HepG2 (cell line): ENCODE data around the gene ZNF605. TPM values are rescaled to one million over a fixed set of nuclear protein-coding genes. Genes with fewer than 3 reads are reported as not detected.

Experiments
- ATAC-seq: fragments of 200-7000 bp; cut with Tn5 transposase; 3 replicates; pipeline ENCODE4 v1.9.1; 2020; ENCODE audit warnings: mild to moderate bottlenecking, moderate library complexity
- Bru-seq: library from RNA; stranded (reverse); fragments of 400-500 nt; gene quantifications from one replicate; lab custom pipeline; 2021; lab: Mats Ljungman, UMichigan
- BruChase-seq, 2 experiments: library from RNA; stranded (reverse); fragments of 400-500 nt; gene quantifications; one replicate each; lab custom pipeline; 2021; lab: Mats Ljungman, UMichigan
- BruUV-seq: library from RNA; stranded (reverse); fragments of 400-500 nt; replicated peaks from 2 replicates; lab custom pipeline; 2021; lab: Mats Ljungman, UMichigan
- CTCF ChIA-PET: fragments of 300-600 bp; formaldehyde crosslinking; extraction: SDS; loops from one replicate; lab custom pipeline; 2021; ENCODE audit warnings: low total read pairs, inconsistent platforms, low intra/inter-chr PET ratio; lab: Yijun Ruan, JAX
- POLR2A ChIA-PET: fragments of 350-600 bp; sonication (Branson Sonifier 250); formaldehyde crosslinking; loops from one replicate; lab custom pipeline; 2020; ENCODE audit warnings: antibody characterized with exemption, inconsistent platforms; lab: Yijun Ruan, JAX
- DNase-seq: peaks from one replicate; pipeline ENCODE4 v3.0.0-alpha.2; 2015; ENCODE audit warnings: low spot score
- FAIRE-seq: peaks from 3 replicates; lab custom pipeline; 2011; peaks lifted over from hg19 to GRCh38; lab: Jason Lieb, UNC
- H2AFZ ChIP-seq: one replicate; pipeline ENCODE4 v1.6.1; 2011; ENCODE audit warnings: low read length, inconsistent platforms
- H3K27ac ChIP-seq: fragments of 300-600 bp; 3 replicates; pipeline ENCODE4 v1.8.0; 2011; ENCODE audit warnings: mixed run types, mild to moderate bottlenecking, mixed read lengths, low read length, inconsistent platforms; ENCODE audit not compliant: insufficient read depth; ENCODE audit errors: extremely low read length
- H3K27me3 ChIP-seq, 2 experiments: fragments of 200-600 bp in 1 of 2; 2 replicates in 1 of 2; 3 replicates in 1 of 2; pipeline versions ENCODE4 v1.6.0 to v1.8.0; 2011; ENCODE audit warnings: low read length in 2 of 2, mild to moderate bottlenecking in 2 of 2, moderate library complexity in 2 of 2, inconsistent platforms in 1 of 2; ENCODE audit not compliant: insufficient read depth in 2 of 2, control insufficient read depth in 1 of 2
- H3K36me3 ChIP-seq, 2 experiments: fragments of 200-600 bp in 1 of 2; replicated peaks in 1 of 2; 2 replicates in 1 of 2; 3 replicates in 1 of 2; pipeline versions ENCODE4 v1.5.1 to v1.8.0; 2011; ENCODE audit warnings: low read length in 2 of 2, inconsistent platforms in 1 of 2; ENCODE audit not compliant: insufficient read depth in 2 of 2, control insufficient read depth in 1 of 2
- H3K4me1 ChIP-seq: 2 replicates; pipeline ENCODE4 v1.5.1; 2012; ENCODE audit warnings: low read length, inconsistent platforms; ENCODE audit not compliant: insufficient read depth
- H3K4me2 ChIP-seq: 2 replicates; pipeline ENCODE4 v1.6.0; 2011; ENCODE audit warnings: low read depth, low read length, inconsistent platforms
- H3K4me3 ChIP-seq, 3 experiments: fragments of 200-600 bp in 1 of 3; sonication (generic), shearing (Covaris generic) in 1 of 3; replicated peaks in 1 of 3; 2 replicates each; pipeline ENCODE4 v1.5.1; 2011 to 2016; ENCODE audit warnings: low read length in 3 of 3, inconsistent platforms in 2 of 3, low read depth in 2 of 3, mild to moderate bottlenecking in 2 of 3, control low read depth in 1 of 3, mixed read lengths in 1 of 3; ENCODE audit not compliant: insufficient read depth in 1 of 3
- H3K79me2 ChIP-seq: one replicate; pipeline ENCODE4 v1.6.1; 2011; ENCODE audit warnings: low read length, inconsistent platforms; ENCODE audit not compliant: insufficient read depth
- H3K9ac ChIP-seq: 2 replicates; pipeline ENCODE4 v1.6.0; 2011; ENCODE audit warnings: mild to moderate bottlenecking, low read depth, low read length, inconsistent platforms; ENCODE audit not compliant: insufficient read depth
- H3K9me3 ChIP-seq: 2 replicates; pipeline ENCODE4 v1.5.1; 2012; ENCODE audit warnings: mild to moderate bottlenecking, low read length
- H4K20me1 ChIP-seq: 2 replicates; pipeline ENCODE4 v1.6.0; 2011; ENCODE audit warnings: inconsistent platforms, mild to moderate bottlenecking, low read length, moderate library complexity; ENCODE audit not compliant: insufficient read depth
- AHR ChIP-seq: IDR thresholded peaks from 2 replicates; pipeline ENCODE4 v1.6.1; 2018; ENCODE audit warnings: missing genetic modification reagents, missing compliant biosample characterization
- ATRX ChIP-seq: sonication (generic); formaldehyde crosslinking; IDR thresholded peaks from 2 replicates; pipeline ENCODE4 v1.4.0; 2020; ENCODE audit warnings: missing genetic modification reagents, borderline replicate concordance
- HCFC1 ChIP-seq: fragments of 150-350 bp; IDR thresholded peaks from 2 replicates; pipeline ENCODE4 v1.6.1; 2014; ENCODE audit warnings: low read depth, low read length
- PRMT3 ChIP-seq: sonication (generic); formaldehyde crosslinking; IDR thresholded peaks from 2 replicates; pipeline ENCODE4 v1.8.1; 2022; ENCODE audit warnings: low read depth, mild to moderate bottlenecking, moderate library complexity, missing genetic modification reagents, borderline replicate concordance
- SMARCC2 ChIP-seq: fragments of 450-650 bp; IDR thresholded peaks from 2 replicates; pipeline ENCODE4 v1.6.1; 2017; ENCODE audit warnings: antibody characterized with exemption, mild to moderate bottlenecking
- SOX6 ChIP-seq, 2 experiments: fragments of 450-650 bp in 1 of 2; sonication (generic) in 1 of 2; formaldehyde crosslinking in 1 of 2; IDR thresholded peaks; 2 replicates each; pipeline versions ENCODE4 v1.4.0 to v1.6.1; 2017 to 2020; ENCODE audit warnings: antibody characterized with exemption in 1 of 2, mild to moderate bottlenecking in 1 of 2, missing genetic modification reagents in 1 of 2
- TSC22D2 ChIP-seq: sonication (generic); formaldehyde crosslinking; IDR thresholded peaks from 2 replicates; pipeline ENCODE4 v1.5.1; 2020; ENCODE audit warnings: missing genetic modification reagents, mild to moderate bottlenecking, borderline replicate concordance
- XRCC5 ChIP-seq: fragments of 200-400 bp; formaldehyde crosslinking; optimal IDR thresholded peaks from 2 replicates; pipeline ENCODE3; 2017; ENCODE audit warnings: mild to moderate bottlenecking, low read length
- ZFAT ChIP-seq: sonication (generic); formaldehyde crosslinking; conservative IDR thresholded peaks from 2 replicates; pipeline ENCODE4 v1.8.1; 2023; ENCODE audit warnings: missing genetic modification reagents, inconsistent platforms
- ZNF572 ChIP-seq: sonication (generic); formaldehyde crosslinking; IDR thresholded peaks from 2 replicates; pipeline ENCODE4 v1.5.1; 2020; ENCODE audit warnings: mild to moderate bottlenecking, missing genetic modification reagents
- ZNF619 ChIP-seq: sonication (generic); formaldehyde crosslinking; IDR thresholded peaks from 2 replicates; pipeline ENCODE4 v1.4.0; 2020; ENCODE audit warnings: mild to moderate bottlenecking, missing genetic modification reagents
- WGBS: methylation state at CpG from one replicate; pipeline ENCODE4 v1.1.6; 2017; ENCODE audit warnings: low lambda C conversion rate; 5-methylcytosine and 5-hydroxymethylcytosine counted together
- in situ Hi-C: cut with HindIII; loops from 2 replicates; pipeline ENCODE4 v1.10.0; 2017; ENCODE audit warnings: low pct_unique_long_range_greater_than_20kb; ENCODE audit not compliant: extremely low pct_ligation_motif_present
- intact Hi-C: fragments of 100-400 bp; cut with micrococcal nuclease; formaldehyde crosslinking; loops from one replicate; pipeline ENCODE4 v1.10.0; 2022; ENCODE audit not compliant: unreplicated experiment
- long read RNA-seq, 2 experiments: library from RNA in 1 of 2; library from polyadenylated mRNA in 1 of 2; stranded (forward) in 1 of 2; unstranded in 1 of 2; transcript quantifications; one replicate each; pipeline ENCODE4 v2.0.0, GENCODE V29; 2019 to 2022
- polyA minus RNA-seq, 3 experiments: library from RNA; depleted of rRNA, polyadenylated mRNA; stranded (reverse); fragments of >200 nt; gene quantifications; 2 replicates each; pipeline ENCODE4 v1.2.3, GENCODE V29; 2011; ENCODE audit warnings: low replicate concordance in 1 of 3
- polyA plus RNA-seq, 8 experiments: library from polyadenylated mRNA; depleted of rRNA in 3 of 8; stranded (reverse) in 7 of 8; unstranded in 1 of 8; fragments of >200 nt; fragmentation: Illumina TruSeq in 4 of 8; extraction: Trizol in 4 of 8; gene quantifications; 2 replicates each; pipeline versions ENCODE4 v1.2.1 to v1.2.3, GENCODE V29; 2011 to 2016; ENCODE audit warnings: low read depth in 4 of 8, missing spikeins in 1 of 8, mixed read lengths in 1 of 8; ENCODE audit not compliant: insufficient read depth in 1 of 8
- total RNA-seq, 5 experiments: library from RNA; depleted of rRNA; stranded (reverse); fragments of >200 nt; fragmentation: Illumina TruSeq; extraction: Trizol; gene quantifications; 2 replicates each; pipeline ENCODE4 v1.2.3, GENCODE V29; 2016; ENCODE audit warnings: low read depth in 1 of 5
- TF ChIP-seq, protein P1 (sequence below): IDR thresholded peaks from 2 replicates; pipeline ENCODE4 v1.6.1; 2016; ENCODE audit warnings: low read depth, control low read depth
- TF ChIP-seq, protein P2 (sequence below): sonication (generic); formaldehyde crosslinking; IDR thresholded peaks from 2 replicates; pipeline ENCODE4 v1.4.0; 2020; ENCODE audit warnings: mild to moderate bottlenecking, missing genetic modification reagents
- TF ChIP-seq, protein P3 (sequence below): sonication (generic); formaldehyde crosslinking; IDR thresholded peaks from 2 replicates; pipeline ENCODE4 v1.8.0; 2022; ENCODE audit warnings: missing genetic modification reagents, mild to moderate bottlenecking, borderline replicate concordance

ZNF605 gene
- total RNA-seq (2016; rRNA removed; fragmentation: Illumina TruSeq; extraction: Trizol) (6.8 and 8.8 TPM in 2 replicates), polyA plus RNA-seq (2011; rRNA removed) (6.1 and 6.7 TPM in 2 replicates), polyA minus RNA-seq (2011; rRNA and poly(A)+ RNA removed; ENCODE audit: low replicate concordance) (3.3 and 5.8 TPM in 2 replicates), Bru-seq, nascent RNA (percentile 66 among the genes with signal in this experiment), BruChase-seq, experiment 1, labeled RNA remaining after a 6-hour chase (percentile 74 among the genes with signal in this experiment), BruChase-seq, experiment 2, labeled RNA remaining after a 2-hour chase (percentile 76 among the genes with signal in this experiment)
- total RNA-seq (2016; cell fraction: cytosol; rRNA removed; fragmentation: Illumina TruSeq; extraction: Trizol; ENCODE audit: low read depth): 2.6 and 3.0 TPM in 2 replicates
- 6.9 and 7.4 TPM in 2 replicates for total RNA-seq (2016; cell fraction: insoluble cytoplasmic fraction; rRNA removed; fragmentation: Illumina TruSeq; extraction: Trizol)
- total RNA-seq (2016; cell fraction: membrane; rRNA removed; fragmentation: Illumina TruSeq; extraction: Trizol): 1.9 and 3.0 TPM in 2 replicates
- total RNA-seq (2016; cell fraction: nucleus; rRNA removed; fragmentation: Illumina TruSeq; extraction: Trizol): 16.0 and 16.5 TPM in 2 replicates
- 1.1 and 1.6 TPM in 2 replicates for polyA plus RNA-seq (2011; cell fraction: cytosol; rRNA removed)
- polyA plus RNA-seq (2011; cell fraction: nucleus; rRNA removed): 13.3 and 15.0 TPM in 2 replicates
- 5.1 and 5.2 TPM in 2 replicates for polyA plus RNA-seq (2012)
- polyA plus RNA-seq (2016; cell fraction: cytosol; fragmentation: Illumina TruSeq; extraction: Trizol; ENCODE audit: low read depth): 0.75 and 1.0 TPM in 2 replicates
- 4.7 and 5.1 TPM in 2 replicates for polyA plus RNA-seq (2016; cell fraction: insoluble cytoplasmic fraction; fragmentation: Illumina TruSeq; extraction: Trizol; ENCODE audit: low read depth)
- 0.47 and 0.76 TPM in 2 replicates for polyA plus RNA-seq (2016; cell fraction: membrane; fragmentation: Illumina TruSeq; extraction: Trizol; ENCODE audit: low read depth)
- 21.1 and 27.9 TPM in 2 replicates for polyA plus RNA-seq (2016; cell fraction: nucleus; fragmentation: Illumina TruSeq; extraction: Trizol; ENCODE audit: insufficient read depth, low read depth)
- polyA minus RNA-seq (2011; cell fraction: cytosol; rRNA and poly(A)+ RNA removed): 1.8 and 2.7 TPM in 2 replicates
- polyA minus RNA-seq (2011; cell fraction: nucleus; rRNA and poly(A)+ RNA removed): 24.7 and 26.6 TPM in 2 replicates
- long read RNA-seq, experiment 1, partial matches to known transcripts: 0 of 6 reads
- long read RNA-seq, experiment 1, other reads (novel, unspliced or antisense): 5 of 6 reads
- long read RNA-seq, experiment 2, partial matches to known transcripts: 1 of 27 reads
- long read RNA-seq, experiment 2, other reads (novel, unspliced or antisense): 26 of 27 reads

DNA sequence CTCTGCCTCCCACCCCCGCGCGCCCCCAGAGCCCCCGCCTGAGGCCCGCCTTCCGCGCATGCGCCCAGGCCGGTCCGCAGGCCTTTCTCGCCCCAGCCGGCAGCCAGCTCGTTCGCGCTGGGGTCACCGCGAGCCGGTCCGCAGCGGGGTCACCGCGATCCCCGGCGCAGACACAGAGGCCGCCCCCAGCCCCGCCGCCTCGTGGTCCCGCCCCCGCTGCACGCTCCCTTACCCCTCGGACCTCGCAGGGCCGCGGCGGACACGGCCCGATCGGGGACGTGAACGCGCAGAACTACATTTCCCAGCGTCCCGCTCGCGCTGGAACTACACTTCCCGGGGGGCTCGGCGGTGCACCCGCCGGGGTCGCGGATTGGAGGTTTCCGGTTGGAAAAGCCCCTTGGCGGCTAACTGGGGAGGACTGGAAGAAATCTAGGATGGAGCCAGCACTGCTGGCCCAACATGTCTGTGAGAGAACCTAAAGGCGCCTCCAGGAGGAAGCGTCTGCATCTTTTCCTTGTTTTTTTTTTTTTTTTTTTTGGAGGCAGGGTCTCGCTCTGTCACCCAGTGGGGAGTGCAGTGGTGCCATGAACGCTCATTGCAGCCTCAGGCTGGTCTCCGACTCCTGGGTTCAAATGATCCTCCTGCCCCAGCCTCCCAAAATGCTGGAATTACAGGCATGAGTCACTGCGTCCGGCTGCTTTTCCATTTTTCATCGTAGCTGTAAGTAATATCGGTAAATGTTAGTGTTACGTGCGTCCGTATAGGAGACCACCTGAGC is at the start of gene ZNF605:
Gene ZNF605, minus strand, starts transcription at position 296 of the 778 bp plus-strand sequence. CDS start 10,671 bp downstream, outside the sequence.
- BruUV-seq: TSS peak; percentile 71
- Histone ChIP-seq H3K27me3 (no peaks in the 10 kb centered on the region; a peak in 1 of 5 replicates), H3K4me1 (peaks cover 12% of the 10 kb centered on the region), H3K9me3 (peaks cover 35% of the 10 kb centered on the region), H3K36me3 (peaks cover 0 to 5% of the 10 kb centered on the region in 2 experiments; a peak in 1 of 5 replicates), H3K27ac (peak within 1 kb of the TSS; percentile 93), H3K79me2 (peaks cover 7% of the 10 kb centered on the region), H4K20me1 (no peaks in the 10 kb centered on the region), H2AFZ (peak within 1 kb of the TSS; percentile 78), H3K4me3 (peak within 1 kb of the TSS; percentile 73 to 82 (median 78)), H3K9ac (peak within 1 kb of the TSS; percentile 85), H3K4me2 (peak within 1 kb of the TSS; percentile 98)
- peak; percentile 89 for ATAC-seq
- CTCF ChIA-PET: no interaction called here
- POLR2A ChIA-PET: interaction anchor here (1.1 to 2.2 kb wide), 2 partner anchors 30 to 124 kb away, joined by 7 to 9 read pairs; partner anchors contain the start of gene ZNF26
- 38% methylated on average over 13 of the region's 67 CpGs for WGBS
- no peak for FAIRE-seq
- in situ Hi-C loops: no loop called here
- DNase-seq: peak; percentile 79
- intact Hi-C loops: no loop called here
- TF ChIP-seq HCFC1 (peak; percentile 96), PRMT3 (CRISPR knock-in tag) (no peak), ZNF572 (CRISPR knock-in tag) (0 out of 2 replicates have a peak, but pooled peaks have one; percentile 42), ATRX (CRISPR knock-in tag) (no peak), ZFAT (CRISPR knock-in tag) (no peak), SOX6 (IDR thresholded peaks at IDR 0.05) (no peak), SOX6 (CRISPR knock-in tag; IDR thresholded peaks at IDR 0.05) (no peak), ZNF619 (CRISPR knock-in tag) (no peak; the same call in 1 of the 2 replicates), SMARCC2 (no peak), AHR (no peak), XRCC5 (peak; percentile 40), TSC22D2 (CRISPR knock-in tag) (no peak)
- TF ChIP-seq, protein P1, sequence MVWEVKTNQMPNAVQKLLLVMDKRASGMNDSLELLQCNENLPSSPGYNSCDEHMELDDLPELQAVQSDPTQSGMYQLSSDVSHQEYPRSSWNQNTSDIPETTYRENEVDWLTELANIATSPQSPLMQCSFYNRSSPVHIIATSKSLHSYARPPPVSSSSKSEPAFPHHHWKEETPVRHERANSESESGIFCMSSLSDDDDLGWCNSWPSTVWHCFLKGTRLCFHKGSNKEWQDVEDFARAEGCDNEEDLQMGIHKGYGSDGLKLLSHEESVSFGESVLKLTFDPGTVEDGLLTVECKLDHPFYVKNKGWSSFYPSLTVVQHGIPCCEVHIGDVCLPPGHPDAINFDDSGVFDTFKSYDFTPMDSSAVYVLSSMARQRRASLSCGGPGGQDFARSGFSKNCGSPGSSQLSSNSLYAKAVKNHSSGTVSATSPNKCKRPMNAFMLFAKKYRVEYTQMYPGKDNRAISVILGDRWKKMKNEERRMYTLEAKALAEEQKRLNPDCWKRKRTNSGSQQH (CRISPR knock-in tag): peak; percentile 21; the same call in 1 of the 2 replicates
- TF ChIP-seq, protein P2, sequence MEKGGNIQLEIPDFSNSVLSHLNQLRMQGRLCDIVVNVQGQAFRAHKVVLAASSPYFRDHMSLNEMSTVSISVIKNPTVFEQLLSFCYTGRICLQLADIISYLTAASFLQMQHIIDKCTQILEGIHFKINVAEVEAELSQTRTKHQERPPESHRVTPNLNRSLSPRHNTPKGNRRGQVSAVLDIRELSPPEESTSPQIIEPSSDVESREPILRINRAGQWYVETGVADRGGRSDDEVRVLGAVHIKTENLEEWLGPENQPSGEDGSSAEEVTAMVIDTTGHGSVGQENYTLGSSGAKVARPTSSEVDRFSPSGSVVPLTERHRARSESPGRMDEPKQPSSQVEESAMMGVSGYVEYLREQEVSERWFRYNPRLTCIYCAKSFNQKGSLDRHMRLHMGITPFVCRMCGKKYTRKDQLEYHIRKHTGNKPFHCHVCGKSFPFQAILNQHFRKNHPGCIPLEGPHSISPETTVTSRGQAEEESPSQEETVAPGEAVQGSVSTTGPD (CRISPR knock-in tag): no peak
- TF ChIP-seq, protein P3, sequence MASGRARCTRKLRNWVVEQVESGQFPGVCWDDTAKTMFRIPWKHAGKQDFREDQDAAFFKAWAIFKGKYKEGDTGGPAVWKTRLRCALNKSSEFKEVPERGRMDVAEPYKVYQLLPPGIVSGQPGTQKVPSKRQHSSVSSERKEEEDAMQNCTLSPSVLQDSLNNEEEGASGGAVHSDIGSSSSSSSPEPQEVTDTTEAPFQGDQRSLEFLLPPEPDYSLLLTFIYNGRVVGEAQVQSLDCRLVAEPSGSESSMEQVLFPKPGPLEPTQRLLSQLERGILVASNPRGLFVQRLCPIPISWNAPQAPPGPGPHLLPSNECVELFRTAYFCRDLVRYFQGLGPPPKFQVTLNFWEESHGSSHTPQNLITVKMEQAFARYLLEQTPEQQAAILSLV (CRISPR knock-in tag): no peak
